Kidney epithelial cell (primary cell): ENCODE results near the gene MAGEL2. TPM values are rescaled to one million over a fixed set of nuclear protein-coding genes. Genes with fewer than 3 reads are reported as not detected.

Experiments
- DNase-seq: peaks from one replicate; pipeline ENCODE4 v3.0.0-alpha.2; 2010; ENCODE audit warnings: low read depth
- H3K27me3 ChIP-seq: 2 replicates; pipeline ENCODE4 v1.6.0; 2011; ENCODE audit warnings: low read length; ENCODE audit not compliant: control insufficient read depth, insufficient read depth
- H3K36me3 ChIP-seq: 2 replicates; pipeline ENCODE4 v1.5.1; 2011; ENCODE audit warnings: low read length; ENCODE audit not compliant: control insufficient read depth, insufficient read depth
- H3K4me3 ChIP-seq: 2 replicates; pipeline ENCODE4 v1.5.1; 2011; ENCODE audit warnings: low read depth, mild to moderate bottlenecking, control low read depth, low read length
- total RNA-seq: library from RNA; depleted of rRNA; stranded (reverse); fragments of >200 nt; gene quantifications from 2 replicates; pipeline ENCODE4 v1.2.3, GENCODE V29; 2015
- TF ChIP-seq, protein P1 (sequence below): IDR thresholded peaks from 2 replicates; pipeline ENCODE4 v1.5.1; 2011; ENCODE audit warnings: mild to moderate bottlenecking, moderate library complexity, low read length, control low read depth, inconsistent platforms; ENCODE audit not compliant: insufficient read depth, poor library complexity, severe bottlenecking

The MAGEL2 gene
- total RNA-seq, 1 donor from 2014 or later, result 0.88 TPM

DNA sequence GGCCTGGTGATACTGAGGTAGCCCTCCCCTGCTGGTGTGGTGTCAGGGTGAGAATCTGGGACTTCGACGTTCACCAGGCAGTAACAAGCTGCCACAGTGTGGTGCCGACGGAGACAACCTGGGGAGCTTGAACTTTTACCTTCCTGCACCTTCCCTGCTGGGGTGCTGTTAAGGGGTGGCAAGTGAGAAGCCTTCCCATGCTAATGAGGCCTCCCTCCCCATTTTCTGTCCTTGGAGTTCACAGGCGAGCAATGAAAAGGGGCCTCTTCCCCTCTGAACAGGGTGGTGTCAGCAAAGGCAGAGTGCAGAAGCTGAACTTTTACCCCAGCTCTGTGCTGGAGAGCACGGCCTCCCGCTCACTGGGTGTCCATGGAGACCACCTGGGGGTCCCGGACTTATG is 13.5 kb downstream of the MAGEL2 start:
- no peaks in the 10 kb centered on the region for H3K27me3 ChIP-seq
- no peak for DNase-seq
- no peak overlapping the region for H3K4me3 ChIP-seq
- TF ChIP-seq, protein P1, sequence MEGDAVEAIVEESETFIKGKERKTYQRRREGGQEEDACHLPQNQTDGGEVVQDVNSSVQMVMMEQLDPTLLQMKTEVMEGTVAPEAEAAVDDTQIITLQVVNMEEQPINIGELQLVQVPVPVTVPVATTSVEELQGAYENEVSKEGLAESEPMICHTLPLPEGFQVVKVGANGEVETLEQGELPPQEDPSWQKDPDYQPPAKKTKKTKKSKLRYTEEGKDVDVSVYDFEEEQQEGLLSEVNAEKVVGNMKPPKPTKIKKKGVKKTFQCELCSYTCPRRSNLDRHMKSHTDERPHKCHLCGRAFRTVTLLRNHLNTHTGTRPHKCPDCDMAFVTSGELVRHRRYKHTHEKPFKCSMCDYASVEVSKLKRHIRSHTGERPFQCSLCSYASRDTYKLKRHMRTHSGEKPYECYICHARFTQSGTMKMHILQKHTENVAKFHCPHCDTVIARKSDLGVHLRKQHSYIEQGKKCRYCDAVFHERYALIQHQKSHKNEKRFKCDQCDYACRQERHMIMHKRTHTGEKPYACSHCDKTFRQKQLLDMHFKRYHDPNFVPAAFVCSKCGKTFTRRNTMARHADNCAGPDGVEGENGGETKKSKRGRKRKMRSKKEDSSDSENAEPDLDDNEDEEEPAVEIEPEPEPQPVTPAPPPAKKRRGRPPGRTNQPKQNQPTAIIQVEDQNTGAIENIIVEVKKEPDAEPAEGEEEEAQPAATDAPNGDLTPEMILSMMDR, result no peak
- no peaks in the 10 kb centered on the region for H3K36me3 ChIP-seq

DNA sequence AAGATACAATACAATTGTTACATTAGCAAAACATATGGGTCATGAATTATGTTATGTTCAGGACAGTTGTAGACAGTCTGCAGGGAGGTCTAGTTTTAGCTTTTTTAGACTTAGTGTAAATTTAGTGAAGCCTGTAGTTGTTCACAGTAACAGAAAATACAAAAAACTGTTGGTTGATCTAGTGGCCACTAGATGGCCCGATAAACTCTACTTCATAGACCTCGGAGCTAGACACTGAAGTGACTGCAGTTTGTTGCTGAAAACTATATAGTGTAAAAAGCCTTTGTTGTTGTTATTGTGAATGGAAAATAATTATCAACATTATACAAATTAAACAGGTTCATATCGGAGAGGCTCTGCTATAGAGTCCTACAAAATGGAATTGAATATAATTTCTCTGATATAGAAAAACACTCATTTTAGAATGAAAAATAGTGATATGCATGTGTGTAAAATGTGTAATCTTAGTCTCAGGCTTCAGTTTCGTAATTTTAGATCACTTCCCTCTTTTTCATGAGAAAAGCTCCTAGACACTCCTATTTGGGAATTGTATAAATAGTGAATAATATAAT is 18.3 kb downstream of the MAGEL2 start:
- TF ChIP-seq, protein P1, result peak; percentile 51
- Histone ChIP-seq H3K4me3 (no peak overlapping the region), H3K36me3 (no peaks in the 10 kb centered on the region), H3K27me3 (no peaks in the 10 kb centered on the region)
- no peak for DNase-seq

DNA sequence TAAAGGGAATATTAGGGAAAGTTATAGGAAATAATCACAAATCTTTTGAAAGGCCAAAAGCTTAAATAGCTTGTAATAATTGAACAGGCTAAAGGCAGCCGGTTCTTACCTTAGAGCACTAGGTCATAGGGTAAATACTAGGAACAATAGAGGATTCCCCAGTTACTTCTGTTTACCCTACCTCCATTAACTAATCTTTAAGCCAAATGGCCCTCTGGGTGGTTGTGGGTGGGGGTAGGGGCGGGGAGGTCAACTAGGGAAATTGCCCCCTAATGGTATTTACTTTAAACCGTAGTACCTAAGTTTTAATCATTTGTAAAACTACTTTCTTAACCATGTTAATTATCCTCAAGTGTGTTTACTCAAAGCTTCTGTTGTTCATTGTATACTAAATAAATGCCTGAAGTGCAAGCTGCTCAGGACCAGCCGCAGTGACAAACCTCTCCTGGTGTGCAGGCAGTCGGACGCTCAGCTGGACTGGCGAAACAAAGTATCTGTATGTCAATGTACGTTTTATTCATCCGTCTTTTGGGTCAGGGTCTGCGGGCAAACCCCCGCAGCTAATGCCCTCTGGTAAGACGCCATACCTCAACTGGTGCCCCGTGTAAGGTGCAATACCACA is 18.9 kb downstream of the MAGEL2 start:
- H3K4me3 ChIP-seq, result no peak overlapping the region
- no peak for DNase-seq
- no peaks in the 10 kb centered on the region for H3K36me3 ChIP-seq
- H3K27me3 ChIP-seq, result no peaks in the 10 kb centered on the region
- TF ChIP-seq, protein P1, result no peak

GRCh38 chr15:23616536-23616935 is 31.1 kb downstream of the MAGEL2 start:
- no peaks in the 10 kb centered on the region for H3K27me3 ChIP-seq
- no peaks in the 10 kb centered on the region for H3K36me3 ChIP-seq
- H3K4me3 ChIP-seq, result no peak overlapping the region
- TF ChIP-seq, protein P1, result no peak
- no peak for DNase-seq

GRCh38 chr15:23606226-23606625 is 41.4 kb downstream of the MAGEL2 start:
- H3K4me3 ChIP-seq, result no peak overlapping the region
- no peaks in the 10 kb centered on the region for H3K27me3 ChIP-seq
- DNase-seq, result no peak
- TF ChIP-seq, protein P1, result no peak
- no peaks in the 10 kb centered on the region for H3K36me3 ChIP-seq

DNA sequence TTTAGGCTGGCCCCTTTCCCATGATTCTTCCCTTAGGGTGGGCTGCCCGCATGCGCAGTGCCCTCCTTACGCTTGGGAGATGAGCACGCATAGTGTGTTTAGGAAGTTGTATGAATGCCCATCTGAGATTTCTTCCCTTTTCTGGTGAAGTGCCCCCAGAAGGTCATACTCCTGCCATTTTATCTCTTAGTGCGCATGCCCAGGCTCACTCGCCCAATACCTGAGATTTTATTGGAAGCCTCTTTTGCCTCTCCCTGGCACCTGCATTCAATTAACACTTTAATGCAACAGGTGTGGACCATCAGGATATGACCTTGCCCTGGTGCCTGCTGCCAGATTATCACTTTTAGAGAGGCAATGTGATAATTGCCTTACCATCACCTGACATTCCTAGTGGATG is 45.5 kb downstream of the MAGEL2 start:
- Histone ChIP-seq H3K4me3 (no peak overlapping the region), H3K27me3 (no peaks in the 10 kb centered on the region)

More for the DNA sequence above, 45.5 kb downstream of the MAGEL2 start:
- DNase-seq, result no peak
- no peaks in the 10 kb centered on the region for H3K36me3 ChIP-seq
- TF ChIP-seq, protein P1, result no peak
